ENCODE measurements around the gene DENND2A. TPM values are rescaled to one million over a fixed set of nuclear protein-coding genes. Genes with fewer than 3 reads are reported as not detected.
"Not testable (repeated sequence)": the region's sequence is repeated elsewhere in the genome, so short reads cannot be mapped to it uniquely, and the experiment has no call there.

The DENND2A gene
- total RNA-seq, 1 donor from 2014 or later, result 6.3 TPM

- not testable (repeated sequence) for DNase-seq (ENCODE audit: low spot score)
These were observed 20.6 kb downstream of the DENND2A start for GRCh38 chr7:140619915-140620510.

- no peak for DNase-seq (ENCODE audit: low spot score)
These were observed 21.4 kb downstream of the DENND2A start for GRCh38 chr7:140619176-140619575.

GRCh38 chr7:140618306-140618705 lies 22.3 kb downstream of the DENND2A start:
- DNase-seq (ENCODE audit: low spot score), result no peak

GRCh38 chr7:140617081-140617480 lies 23.5 kb downstream of the DENND2A start:
- DNase-seq (ENCODE audit: low spot score), result no peak

- DNase-seq (ENCODE audit: low spot score), result no peak
These were observed 24.3 kb downstream of the DENND2A start for GRCh38 chr7:140616328-140616727.

- no peak for DNase-seq (ENCODE audit: low spot score)
These were observed 29.0 kb downstream of the DENND2A start for GRCh38 chr7:140611641-140612040.

- DNase-seq (ENCODE audit: low spot score), result no peak
These were observed 30.1 kb downstream of the DENND2A start for GRCh38 chr7:140610204-140611165.

GRCh38 chr7:140609646-140610045 lies 31.0 kb downstream of the DENND2A start:
- DNase-seq (ENCODE audit: low spot score), result no peak

GRCh38 chr7:140607441-140607989 lies 33.1 kb downstream of the DENND2A start:
- peak; percentile 88 for DNase-seq (ENCODE audit: low spot score)

- no peak for DNase-seq (ENCODE audit: low spot score)
These were observed 35.3 kb downstream of the DENND2A start for GRCh38 chr7:140605337-140605736.

- DNase-seq (ENCODE audit: low spot score), result no peak
These were observed 35.9 kb downstream of the DENND2A start for GRCh38 chr7:140604760-140605159.

GRCh38 chr7:140604076-140604475 lies 36.5 kb downstream of the DENND2A start:
- no peak for DNase-seq (ENCODE audit: low spot score)

- DNase-seq (ENCODE audit: low spot score), result no peak
These were observed 38.9 kb downstream of the DENND2A start for GRCh38 chr7:140601566-140602174.

GRCh38 chr7:140600341-140600740 lies 40.3 kb downstream of the DENND2A start:
- DNase-seq (ENCODE audit: low spot score), result no peak

- DNase-seq (ENCODE audit: low spot score), result peak; percentile 17
These were observed 43.1 kb downstream of the DENND2A start for GRCh38 chr7:140597428-140597949.

- peak; percentile 66 for DNase-seq (ENCODE audit: low spot score)
These were observed 43.8 kb downstream of the DENND2A start for GRCh38 chr7:140596519-140597427.

GRCh38 chr7:140595468-140596092 lies 45.0 kb downstream of the DENND2A start:
- no peak for DNase-seq (ENCODE audit: low spot score)

GRCh38 chr7:140594131-140594691 lies 46.4 kb downstream of the DENND2A start:
- no peak for DNase-seq (ENCODE audit: low spot score)

- no peak for DNase-seq (ENCODE audit: low spot score)
These were observed 47.0 kb downstream of the DENND2A start for GRCh38 chr7:140593672-140593982.

Data from umbilical cord (tissue), 2 donors.